ENCODE results near the gene CNTNAP2.

Gene CNTNAP2

DNA sequence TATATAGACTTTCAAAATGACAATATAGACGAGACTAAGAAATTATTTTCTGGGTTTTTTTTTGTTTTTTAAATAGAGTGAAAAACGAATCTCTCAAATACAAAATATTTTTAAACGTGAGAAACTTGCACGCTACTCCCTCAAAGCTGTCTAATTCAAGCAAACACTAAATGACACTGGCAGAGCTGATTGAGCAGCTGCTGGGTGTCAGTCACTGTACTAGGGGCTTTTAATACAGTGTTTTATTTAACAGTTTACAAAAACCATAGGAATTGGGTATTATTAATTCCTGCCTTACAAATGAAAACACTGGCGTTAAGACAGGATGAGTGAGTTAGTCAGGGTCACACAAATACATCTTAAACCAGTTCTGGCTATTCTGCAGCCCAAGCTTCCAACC lies 1264.3 kb downstream of the CNTNAP2 start:
- Histone ChIP-seq H3K27me3 (no peaks in the 10 kb centered on the region), H3K9ac (no peak overlapping the region), H3K36me3 (no peaks in the 10 kb centered on the region), H3K4me3 (no peak overlapping the region), H3K9me3 (replicated peaks in 1 of 11) (peaks cover 0 to 5% (median 0%) of the 10 kb centered on the region in 11 experiments; a peak in 2 of 22 replicates), H3K27ac (no peak overlapping the region), H3K4me2 (no peak overlapping the region), H3K4me1 (no peaks in the 10 kb centered on the region), H4K20me1 (no peaks in the 10 kb centered on the region)
- no peak for TF ChIP-seq Cebpa-rat (IDR thresholded peaks at IDR 0.05)

DNA sequence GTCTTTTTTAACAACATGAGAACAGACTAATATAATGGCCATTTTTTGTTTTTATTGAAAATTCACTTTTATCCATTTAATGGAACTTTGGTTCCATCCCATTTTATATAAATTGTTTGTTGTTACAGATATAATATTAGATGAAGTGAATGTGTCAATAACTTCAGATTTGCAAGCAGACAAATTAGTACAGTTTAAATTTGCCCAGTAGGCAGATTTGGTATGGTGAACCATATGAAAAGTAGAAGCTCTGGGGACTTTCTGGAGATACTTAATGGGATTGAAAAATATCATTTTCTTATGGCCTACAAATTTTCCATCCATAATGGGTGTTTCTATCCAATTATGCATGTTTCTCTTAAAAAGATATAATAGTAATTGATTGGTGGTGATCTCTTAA lies 1277.7 kb downstream of the CNTNAP2 start:
- Histone ChIP-seq H4K20me1 (no peaks in the 10 kb centered on the region), H3K27me3 (no peaks in the 10 kb centered on the region), H3K9me3 (replicated peaks in 1 of 11) (peaks cover 0 to 9% (median 5%) of the 10 kb centered on the region in 11 experiments; a peak in 7 of 22 replicates), H3K4me2 (no peak overlapping the region), H3K4me1 (no peaks in the 10 kb centered on the region), H3K4me3 (no peak overlapping the region), H3K9ac (no peak overlapping the region), H3K36me3 (no peaks in the 10 kb centered on the region), H3K27ac (no peak overlapping the region)
- no peak for TF ChIP-seq Cebpa-rat (IDR thresholded peaks at IDR 0.05)

DNA sequence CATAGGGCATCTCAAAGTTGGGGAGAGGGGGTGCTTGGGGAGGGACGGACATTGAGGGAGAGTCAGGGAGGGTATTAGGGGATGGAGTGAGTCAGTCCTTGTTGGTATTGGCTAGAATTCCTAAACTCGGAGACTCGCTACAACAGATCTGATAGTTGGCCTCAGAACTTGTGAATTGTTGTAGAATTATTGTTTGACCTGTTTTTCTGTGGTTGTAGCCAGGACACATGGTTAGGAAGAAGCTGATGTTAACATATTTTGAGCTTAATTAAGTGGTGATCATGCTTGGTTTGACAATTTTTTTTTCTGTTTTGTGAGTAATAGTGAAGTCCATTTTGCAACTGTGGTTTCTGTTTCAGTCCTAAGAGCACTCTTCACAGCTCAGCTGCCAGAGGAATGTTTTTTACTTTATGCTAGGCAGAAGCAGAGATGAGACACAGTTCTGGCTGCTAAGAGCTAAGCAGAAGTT lies 1283.7 kb downstream of the CNTNAP2 start:
- Histone ChIP-seq H3K4me2 (no peak overlapping the region), H3K27me3 (no peaks in the 10 kb centered on the region), H3K4me1 (no peaks in the 10 kb centered on the region), H3K36me3 (no peaks in the 10 kb centered on the region), H4K20me1 (no peaks in the 10 kb centered on the region), H3K27ac (no peak overlapping the region), H3K4me3 (no peak overlapping the region), H3K9me3 (replicated peaks in 1 of 11) (peaks cover 0 to 11% (median 0%) of the 10 kb centered on the region in 11 experiments; a peak in 4 of 22 replicates), H3K9ac (no peak overlapping the region)
- no peak for TF ChIP-seq Cebpa-rat (IDR thresholded peaks at IDR 0.05)

DNA sequence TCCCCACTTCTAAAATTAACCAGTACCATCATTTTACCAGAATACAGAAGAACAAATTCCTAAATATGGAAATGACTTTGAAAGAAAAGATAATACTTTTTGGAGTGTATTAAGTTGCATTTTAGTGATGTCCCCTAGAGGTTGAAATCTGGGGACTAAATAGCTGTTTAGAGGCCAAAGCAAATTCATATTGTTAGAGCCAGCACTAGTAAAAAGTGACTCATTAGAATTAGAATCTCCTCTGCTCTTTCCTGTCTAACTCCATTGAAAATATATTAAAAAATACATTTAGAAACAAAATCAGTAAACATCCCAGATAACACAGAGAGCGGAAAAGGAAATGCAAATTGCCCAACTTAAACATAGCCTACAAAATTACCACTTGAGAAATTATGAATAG lies 1284.3 kb downstream of the CNTNAP2 start:
- TF ChIP-seq Cebpa-rat (IDR thresholded peaks at IDR 0.05) = no peak
- Histone ChIP-seq H3K4me3 (no peak overlapping the region), H3K27me3 (no peaks in the 10 kb centered on the region), H3K4me1 (no peaks in the 10 kb centered on the region), H4K20me1 (no peaks in the 10 kb centered on the region), H3K4me2 (no peak overlapping the region), H3K36me3 (no peaks in the 10 kb centered on the region), H3K9me3 (replicated peaks in 1 of 11) (peaks cover 0 to 11% (median 0%) of the 10 kb centered on the region in 11 experiments; a peak in 4 of 22 replicates), H3K9ac (no peak overlapping the region), H3K27ac (no peak overlapping the region)

DNA sequence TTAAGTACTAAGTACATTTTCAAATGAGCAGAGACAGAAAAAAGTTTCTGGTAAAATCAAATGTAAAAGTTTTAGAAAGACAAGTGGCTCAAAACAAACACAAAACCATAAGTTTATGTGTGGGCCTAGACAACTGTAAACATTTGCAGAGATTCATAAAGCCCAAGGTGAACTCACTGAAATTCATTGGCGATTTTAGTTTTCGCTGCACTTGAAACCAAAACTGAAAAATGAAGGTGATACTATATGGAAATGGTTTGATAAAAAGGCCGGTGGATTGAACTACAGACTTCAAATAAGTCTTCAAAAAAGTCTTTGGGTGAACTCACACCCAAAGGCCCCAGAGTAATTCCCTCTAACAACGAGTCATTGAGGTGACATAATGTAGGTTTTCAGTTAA lies 1289.0 kb downstream of the CNTNAP2 start:
- no peaks in the 10 kb centered on the region for H3K27me3 ChIP-seq
- H3K27ac ChIP-seq = no peak overlapping the region
- no peak overlapping the region for H3K4me3 ChIP-seq
- no peaks in the 10 kb centered on the region for H4K20me1 ChIP-seq
- no peak overlapping the region for H3K4me2 ChIP-seq
- H3K9me3 ChIP-seq (replicated peaks in 1 of 11) = peaks cover 0 to 11% (median 0%) of the 10 kb centered on the region in 11 experiments; a peak in 4 of 22 replicates
- no peaks in the 10 kb centered on the region for H3K4me1 ChIP-seq
- no peak for TF ChIP-seq Cebpa-rat (IDR thresholded peaks at IDR 0.05)
- H3K9ac ChIP-seq = no peak overlapping the region
- no peaks in the 10 kb centered on the region for H3K36me3 ChIP-seq

DNA sequence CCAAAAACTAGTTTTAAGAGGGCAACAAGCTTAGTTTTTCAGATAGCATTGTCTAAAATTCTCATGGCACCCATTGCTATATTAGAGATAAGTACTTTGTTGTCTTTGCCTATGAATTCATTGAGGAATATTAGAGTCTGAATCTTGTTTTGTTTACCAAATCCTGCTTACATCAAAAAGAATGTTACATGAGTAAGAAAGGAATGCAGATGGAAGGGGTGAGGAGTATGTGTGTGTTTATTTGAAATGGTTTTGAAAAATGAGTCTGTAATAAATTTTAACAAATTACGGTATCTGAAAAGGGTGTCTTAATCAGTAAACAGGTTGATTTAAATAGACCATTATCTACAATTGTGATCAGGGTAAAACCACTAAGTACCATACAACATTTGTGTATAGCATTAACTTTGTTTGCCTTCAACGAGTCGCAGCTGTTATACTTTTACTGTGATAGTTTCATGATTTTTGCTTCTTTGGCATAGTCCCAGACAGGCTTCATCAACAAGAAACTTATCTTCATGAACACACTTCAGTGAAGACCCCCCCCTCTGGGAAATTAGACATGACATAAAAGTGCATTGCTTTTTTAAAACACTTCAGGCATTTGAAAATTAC lies 1290.0 kb downstream of the CNTNAP2 start:
- Histone ChIP-seq H4K20me1 (no peaks in the 10 kb centered on the region), H3K9ac (no peak overlapping the region), H3K4me3 (no peak overlapping the region), H3K27me3 (no peaks in the 10 kb centered on the region), H3K4me1 (no peaks in the 10 kb centered on the region), H3K27ac (no peak overlapping the region), H3K4me2 (no peak overlapping the region), H3K9me3 (replicated peaks in 1 of 11) (peaks cover 0 to 8% (median 0%) of the 10 kb centered on the region in 11 experiments; a peak in 3 of 22 replicates), H3K36me3 (no peaks in the 10 kb centered on the region)
- no peak for TF ChIP-seq Cebpa-rat (IDR thresholded peaks at IDR 0.05)

DNA sequence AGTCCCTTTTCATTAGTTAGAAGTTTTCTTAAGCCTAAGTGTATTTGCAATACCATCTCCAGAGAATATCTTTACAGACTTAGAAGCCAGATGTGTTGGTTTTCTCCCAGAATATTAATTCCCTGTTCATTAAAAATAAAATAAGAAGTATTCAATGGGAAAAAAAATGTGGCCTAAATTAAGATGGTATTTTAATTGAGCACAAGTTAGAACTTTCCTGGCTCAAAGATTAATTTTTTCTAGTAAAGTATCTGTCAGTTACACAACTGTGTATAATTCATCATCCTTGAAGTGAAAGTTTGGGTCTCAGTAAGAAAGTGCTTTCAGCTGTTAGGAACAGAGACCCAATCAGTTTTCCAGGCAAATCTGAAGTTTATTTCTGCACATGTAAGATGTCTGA lies 1294.5 kb downstream of the CNTNAP2 start:
- H3K4me1 ChIP-seq = peaks cover 0 to 4% (median 0%) of the 10 kb centered on the region in 10 experiments; a peak in 1 of 20 replicates
- no peaks in the 10 kb centered on the region for H3K27me3 ChIP-seq
- H4K20me1 ChIP-seq = no peaks in the 10 kb centered on the region
- no peak overlapping the region for H3K27ac ChIP-seq
- H3K9me3 ChIP-seq (replicated peaks in 1 of 11) = no peaks in the 10 kb centered on the region
- H3K9ac ChIP-seq = no peak overlapping the region
- no peak overlapping the region for H3K4me3 ChIP-seq
- no peaks in the 10 kb centered on the region for H3K36me3 ChIP-seq
- no peak for TF ChIP-seq Cebpa-rat (IDR thresholded peaks at IDR 0.05)
- H3K4me2 ChIP-seq = no peak overlapping the region

DNA sequence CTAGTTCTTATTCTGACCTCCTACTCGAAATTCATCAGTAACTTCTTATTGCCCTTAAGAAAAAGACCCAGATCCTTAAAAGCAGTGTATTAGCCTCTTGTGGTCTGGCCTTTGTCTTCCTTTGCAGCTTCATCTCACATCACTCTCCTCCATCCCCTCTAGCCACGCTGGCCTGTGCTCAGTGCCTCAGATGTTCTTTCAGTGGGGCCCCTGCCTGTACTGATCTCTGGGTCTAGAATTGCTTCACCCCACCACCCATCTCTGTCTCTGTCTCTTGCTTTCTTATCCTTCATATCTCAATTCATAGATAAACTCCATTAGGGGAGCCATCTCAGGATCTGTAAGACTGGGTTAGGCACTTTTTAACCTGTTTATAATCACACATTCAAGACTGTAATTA lies 1295.5 kb downstream of the CNTNAP2 start:
- Histone ChIP-seq H3K27ac (no peak overlapping the region), H3K9ac (no peak overlapping the region), H3K4me1 (peaks cover 0 to 4% (median 0%) of the 10 kb centered on the region in 10 experiments; a peak in 1 of 20 replicates), H3K9me3 (replicated peaks in 1 of 11) (no peaks in the 10 kb centered on the region), H3K36me3 (no peaks in the 10 kb centered on the region), H3K4me3 (no peak overlapping the region), H3K27me3 (no peaks in the 10 kb centered on the region), H3K4me2 (no peak overlapping the region), H4K20me1 (no peaks in the 10 kb centered on the region)
- TF ChIP-seq Cebpa-rat (IDR thresholded peaks at IDR 0.05) = no peak

DNA sequence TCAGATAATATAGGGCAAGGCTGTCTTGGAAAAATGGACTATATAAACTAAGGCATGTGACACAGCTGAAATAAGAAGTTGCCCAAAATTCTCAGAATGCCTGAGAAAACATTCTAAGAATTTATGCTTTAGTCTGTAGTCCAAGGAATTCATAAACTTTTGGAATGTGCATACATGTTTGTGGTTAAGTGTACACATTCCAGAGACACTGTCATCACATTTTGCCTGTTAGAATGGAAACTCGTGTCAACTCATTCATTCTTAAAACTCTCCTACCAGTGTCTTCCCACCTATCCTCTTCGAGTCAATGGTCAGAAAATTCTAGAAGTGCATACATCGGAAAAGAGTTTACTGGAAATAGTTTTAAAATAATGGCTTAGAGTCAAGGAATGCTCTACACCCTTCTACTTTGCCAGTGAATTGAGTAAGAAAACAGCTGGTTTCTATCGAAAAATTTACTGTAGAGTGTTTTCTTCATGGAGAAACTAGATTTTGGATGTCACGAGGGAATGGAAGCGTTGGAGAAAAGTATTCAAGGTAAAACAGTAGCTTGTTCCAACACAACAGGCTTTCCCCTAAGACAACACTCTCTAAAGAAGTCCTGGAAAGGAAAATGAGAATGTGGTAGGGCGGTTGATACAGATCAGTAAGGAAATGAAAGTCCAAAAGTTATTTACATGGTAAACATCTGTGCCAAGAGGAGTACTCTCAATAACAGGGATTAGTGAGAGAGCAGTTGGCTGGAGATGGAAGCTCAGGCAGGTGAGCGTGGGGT lies 1296.4 kb downstream of the CNTNAP2 start:
- Histone ChIP-seq H3K4me3 (no peak overlapping the region), H3K27me3 (no peaks in the 10 kb centered on the region), H3K4me2 (no peak overlapping the region), H3K9ac (no peak overlapping the region), H3K36me3 (no peaks in the 10 kb centered on the region), H3K27ac (no peak overlapping the region), H4K20me1 (no peaks in the 10 kb centered on the region), H3K9me3 (replicated peaks in 1 of 11) (no peaks in the 10 kb centered on the region), H3K4me1 (peaks cover 0 to 4% (median 0%) of the 10 kb centered on the region in 10 experiments; a peak in 1 of 20 replicates)
- TF ChIP-seq Cebpa-rat (IDR thresholded peaks at IDR 0.05) = no peak

DNA sequence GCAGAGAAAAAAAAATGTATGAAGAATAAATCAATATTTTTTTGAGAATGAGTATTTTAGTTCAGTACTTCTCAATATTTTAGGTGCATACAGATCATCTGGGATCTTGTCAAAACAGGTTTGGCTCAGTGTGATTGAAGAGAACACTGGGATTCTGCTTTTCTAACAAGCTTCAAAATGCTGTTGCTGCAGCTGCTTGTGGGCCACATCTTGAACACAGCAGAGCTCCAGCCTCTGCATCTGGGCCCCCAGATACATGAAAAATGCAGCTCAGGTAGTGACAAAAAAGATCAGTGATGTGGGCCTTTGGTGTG lies 1296.9 kb downstream of the CNTNAP2 start:
- Histone ChIP-seq H3K9ac (no peak overlapping the region), H3K9me3 (replicated peaks in 1 of 11) (no peaks in the 10 kb centered on the region), H4K20me1 (no peaks in the 10 kb centered on the region), H3K27me3 (no peaks in the 10 kb centered on the region), H3K4me2 (no peak overlapping the region), H3K27ac (no peak overlapping the region), H3K36me3 (no peaks in the 10 kb centered on the region), H3K4me3 (no peak overlapping the region), H3K4me1 (peaks cover 0 to 4% (median 0%) of the 10 kb centered on the region in 10 experiments; a peak in 1 of 20 replicates)
- no peak for TF ChIP-seq Cebpa-rat (IDR thresholded peaks at IDR 0.05)

Data from BLaER1 treated with 17β-estradiol and CSF1 and Interleukin-3, amounts not matched to agents 10 nM and 100 nM (cell line).